Measurements from ENCODE around the gene FGF1.
A peak's percentile ranks its signal among the peaks of the same experiment; 100 is the strongest.

Gene FGF1

GRCh38 chr5:142640316-142641005, 45.4 kb downstream of the FGF1 start:
- no peak for DNase-seq

- DNase-seq = no peak
Observed at GRCh38 chr5:142639455-142639854, 46.4 kb downstream of the FGF1 start.

GRCh38 chr5:142637871-142638270, 48.0 kb downstream of the FGF1 start:
- DNase-seq = no peak

DNA sequence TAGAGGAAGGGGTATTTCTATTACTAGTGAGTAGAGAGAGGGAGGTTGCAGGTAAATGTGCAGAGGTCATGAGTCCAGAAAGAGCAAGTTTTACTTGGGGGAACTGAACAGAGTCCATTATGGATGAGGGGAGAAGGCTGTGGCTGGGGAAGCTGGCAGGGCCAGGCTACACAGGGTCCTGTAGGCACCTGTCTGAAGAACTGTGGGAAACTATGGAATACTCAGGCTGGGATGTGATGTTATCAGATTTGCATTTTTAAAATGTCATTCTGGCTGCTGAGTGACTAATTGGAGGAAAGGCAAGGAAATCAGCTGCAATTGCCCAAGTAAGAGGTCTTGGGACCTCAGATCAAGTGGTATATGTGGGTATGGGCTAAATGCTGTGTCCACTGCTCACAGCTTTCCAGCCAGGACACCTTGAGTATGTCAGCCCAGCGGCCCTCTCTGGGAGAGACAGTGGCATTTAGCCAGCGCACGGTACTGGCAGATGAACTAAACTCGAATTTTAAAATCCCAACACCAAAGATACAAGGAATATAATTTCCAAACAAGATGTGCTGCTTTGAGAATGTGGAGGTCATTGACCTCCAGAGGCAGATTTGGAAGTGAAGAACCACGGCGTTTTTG, 49.1 kb downstream of the FGF1 start:
- DNase-seq = no peak

- no peak for DNase-seq
Observed at GRCh38 chr5:142636093-142636492, 49.8 kb downstream of the FGF1 start.

DNA sequence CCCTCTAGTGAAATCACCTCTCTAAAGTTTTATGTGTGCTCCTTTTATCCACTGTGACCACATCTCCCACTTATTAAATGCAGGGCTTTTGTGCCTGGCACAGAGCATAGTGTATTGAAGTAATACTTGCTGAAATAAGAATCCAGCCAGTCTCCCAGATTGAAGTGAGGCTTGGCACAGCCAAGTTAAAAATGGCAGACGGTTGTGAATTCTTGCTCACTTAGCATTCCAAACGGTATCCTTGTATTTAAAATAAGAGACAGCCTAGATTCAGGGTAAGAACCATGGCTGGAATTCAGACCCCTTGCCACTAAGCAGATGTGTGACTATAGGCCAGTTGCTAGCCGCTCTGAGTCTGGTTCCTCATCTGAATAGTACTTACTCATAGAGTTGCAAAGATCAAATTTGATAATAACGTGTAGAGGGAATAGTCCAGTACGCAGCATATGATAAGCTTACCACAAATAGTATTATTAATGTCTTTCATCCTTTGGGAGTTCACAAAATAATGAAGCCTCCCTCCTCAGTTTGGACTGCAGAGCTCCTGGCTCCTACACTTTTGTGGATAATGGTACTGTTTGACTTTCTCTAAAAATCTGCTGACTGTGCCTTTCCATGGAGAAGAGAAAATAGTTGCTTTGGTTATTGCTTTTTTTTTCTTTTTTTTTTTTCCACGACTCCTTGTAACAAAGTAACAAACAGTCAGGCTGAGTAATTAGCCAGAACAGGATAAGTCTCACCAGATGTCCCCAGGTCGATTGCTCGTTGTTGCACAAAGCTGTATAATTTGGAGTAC, 51.5 kb downstream of the FGF1 start:
- DNase-seq = no peak

DNA sequence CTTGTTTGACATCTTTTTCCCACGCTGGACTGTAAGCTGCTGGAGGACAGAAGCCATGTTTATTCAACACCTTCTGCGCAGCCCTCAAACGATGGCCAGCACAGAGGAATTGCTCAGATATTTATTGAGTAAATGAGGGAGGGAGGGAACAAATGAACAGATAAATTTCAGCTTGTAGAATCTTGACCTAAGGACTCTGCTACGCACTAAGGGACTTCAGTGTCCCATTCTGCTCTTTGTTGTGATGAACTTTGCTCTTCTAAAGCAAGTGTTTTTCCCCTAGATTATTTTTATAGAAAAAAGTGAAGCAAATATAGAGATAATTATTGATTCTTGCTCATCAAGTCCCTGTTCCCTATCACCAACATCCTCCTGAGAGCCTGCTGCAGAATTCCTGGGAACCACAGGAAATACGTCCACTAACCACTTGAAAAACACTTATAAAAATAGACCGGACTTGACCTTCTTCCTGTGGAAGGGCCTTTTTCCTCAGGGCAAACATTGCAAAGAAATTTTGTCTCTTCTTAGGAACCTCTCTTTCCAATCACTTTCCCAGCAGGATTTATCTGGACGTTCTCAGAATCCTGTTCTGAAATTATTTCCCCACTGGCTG, 54.9 kb downstream of the FGF1 start:
- no peak for DNase-seq

- DNase-seq = no peak
Observed at GRCh38 chr5:142627383-142628217, 58.3 kb downstream of the FGF1 start.

DNA sequence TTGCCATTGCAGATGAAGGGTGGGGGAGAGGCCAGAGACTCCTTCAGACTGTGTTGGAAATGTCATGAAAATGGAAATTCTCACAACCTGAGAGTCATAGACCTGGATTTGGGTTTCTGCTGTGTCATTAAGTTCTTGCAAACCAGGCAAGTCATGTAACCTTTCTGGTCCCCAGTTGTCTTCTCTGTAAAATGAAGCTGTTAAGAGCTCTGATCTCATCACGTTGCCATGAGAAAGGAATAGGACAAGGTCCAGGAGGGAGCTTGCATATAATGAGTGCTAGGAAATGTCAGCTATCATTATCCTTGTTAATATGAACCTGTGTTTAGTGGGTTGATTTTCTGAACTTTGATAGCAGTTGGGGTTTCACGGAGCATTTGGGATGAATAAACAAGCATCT, 59.1 kb downstream of the FGF1 start:
- DNase-seq = no peak

GRCh38 chr5:142626099-142626498, 59.8 kb downstream of the FGF1 start:
- DNase-seq = no peak

DNA sequence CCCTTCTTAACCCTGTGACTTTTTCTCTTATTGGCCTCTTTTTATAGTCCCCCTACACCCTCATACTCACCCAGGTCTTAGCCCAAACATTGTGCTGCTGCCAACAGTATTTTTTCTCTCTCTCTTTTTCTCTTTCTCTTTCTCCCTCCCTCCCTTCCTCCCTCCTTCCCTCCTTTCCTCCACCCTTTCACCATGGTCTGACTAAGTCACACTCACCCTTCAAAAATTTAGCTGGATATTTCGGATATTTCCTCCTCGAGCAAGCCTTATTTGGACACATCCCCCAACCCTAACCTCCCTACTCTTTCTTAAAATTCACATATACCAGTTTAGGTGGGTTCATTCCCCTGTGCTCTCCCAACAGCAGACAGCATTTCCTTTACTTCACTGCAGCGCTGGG, 64.7 kb downstream of the FGF1 start:
- no peak for DNase-seq

- DNase-seq = no peak
Observed at GRCh38 chr5:142619815-142620214, 66.1 kb downstream of the FGF1 start.

DNA sequence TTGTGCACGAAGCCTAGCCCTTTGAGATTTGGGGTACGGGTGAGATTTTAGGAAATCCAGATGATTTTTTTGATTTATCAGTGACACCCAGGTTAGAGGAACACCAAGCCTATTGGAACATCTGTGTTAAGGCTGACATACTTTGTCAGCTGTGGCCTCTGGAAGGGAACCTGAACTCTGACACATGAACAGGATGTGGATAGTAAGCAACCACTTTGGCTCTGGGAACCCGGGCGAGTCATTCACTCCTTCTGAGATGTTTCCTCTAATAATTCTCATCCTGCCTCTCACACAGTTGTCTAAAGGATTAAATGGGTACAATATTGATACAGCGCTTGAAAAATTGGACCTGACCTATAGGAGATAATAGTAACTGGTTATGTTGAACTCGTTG, 67.8 kb downstream of the FGF1 start:
- no peak for DNase-seq

DNA sequence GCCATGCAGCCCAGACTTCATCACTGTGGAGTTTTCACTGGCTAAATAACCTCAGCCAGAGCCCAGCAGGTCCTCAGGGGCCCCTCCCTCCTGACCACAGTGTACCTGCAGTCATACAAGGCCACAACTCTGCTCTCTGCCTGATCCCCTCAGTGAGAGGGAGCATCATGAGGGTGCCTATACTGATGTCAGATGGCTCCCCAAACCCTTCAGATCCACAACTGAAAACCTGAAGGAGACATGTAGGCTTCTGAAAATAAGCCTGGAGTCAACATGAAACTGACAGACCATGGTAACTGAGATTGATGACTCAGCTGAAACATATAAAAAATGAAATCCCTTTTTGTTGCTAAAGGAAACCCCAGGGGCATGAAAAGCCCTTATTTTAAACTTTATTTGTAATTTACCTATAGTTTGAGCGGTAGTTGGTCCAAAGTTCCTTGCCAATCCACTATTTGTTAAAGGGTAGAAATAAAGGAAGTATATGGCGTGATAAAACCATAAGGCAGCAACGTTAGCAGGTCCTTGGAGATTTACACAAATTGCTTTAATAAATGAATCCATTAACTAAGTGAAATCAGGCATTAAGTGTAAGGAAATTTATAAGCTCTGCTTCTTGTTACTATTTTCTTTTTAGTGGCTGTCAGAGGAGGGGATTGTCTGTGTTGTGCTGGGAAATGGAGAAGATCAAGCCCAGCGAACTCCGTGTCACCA, 68.3 kb downstream of the FGF1 start:
- DNase-seq = no peak

- no peak for DNase-seq
Observed at GRCh38 chr5:142615948-142616347, 69.9 kb downstream of the FGF1 start.

GRCh38 chr5:142614054-142614453, 71.8 kb downstream of the FGF1 start:
- DNase-seq = no peak

DNA sequence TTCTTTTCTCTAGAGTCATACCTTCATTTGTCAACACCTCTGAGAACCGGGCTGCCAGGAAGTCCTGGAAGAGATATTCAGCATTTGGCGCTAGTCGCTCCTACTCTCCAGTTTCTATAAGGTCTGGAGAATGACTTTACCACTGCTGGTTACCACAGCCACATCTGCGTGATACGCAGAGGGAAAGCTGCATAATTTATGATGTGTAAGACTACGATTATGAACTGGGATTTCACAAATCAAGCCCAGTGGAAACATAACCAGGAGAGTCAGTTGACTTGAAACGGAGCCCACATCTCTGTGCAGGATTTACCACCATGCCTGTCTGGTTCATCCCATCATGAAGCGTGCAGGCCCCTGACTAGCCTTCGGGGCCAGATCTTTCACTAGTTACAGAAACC, 72.6 kb downstream of the FGF1 start:
- no peak for DNase-seq

DNA sequence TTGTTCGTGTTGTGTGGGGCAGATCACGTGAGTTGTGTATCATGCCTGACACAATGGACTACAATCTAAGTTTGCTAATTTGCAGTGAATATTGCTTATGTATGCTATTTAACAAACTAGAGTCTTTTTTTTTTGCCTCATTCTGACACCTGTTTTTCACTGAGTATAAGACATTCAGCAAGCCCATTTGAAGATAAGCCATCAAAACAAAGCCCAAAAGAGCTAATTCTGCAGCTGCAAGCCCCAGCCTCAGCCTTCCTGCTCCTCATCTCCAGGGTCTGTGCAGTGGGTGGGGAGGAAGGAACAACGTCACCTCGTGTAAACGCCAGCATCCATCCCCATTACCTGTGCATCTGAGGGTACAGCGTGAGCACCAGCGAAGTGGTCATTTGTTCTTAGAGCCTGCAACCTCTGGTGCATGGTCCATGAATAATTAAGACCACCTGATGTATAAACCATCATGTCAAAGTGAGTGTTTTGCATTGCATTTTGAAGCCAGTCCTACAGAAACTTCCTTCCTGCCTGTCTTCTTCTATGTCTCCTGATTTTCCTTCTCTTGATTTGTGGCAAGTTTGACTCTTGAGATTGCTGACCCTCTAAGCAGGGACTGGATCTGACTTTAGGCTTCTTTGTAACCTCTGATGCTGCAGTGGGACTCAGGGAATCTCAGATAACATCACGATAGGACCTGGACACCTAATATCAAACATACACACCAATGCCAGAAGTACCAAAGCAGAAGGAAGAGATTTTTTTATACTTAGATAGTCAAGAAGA, 73.2 kb downstream of the FGF1 start:
- DNase-seq = no peak

GRCh38 chr5:142611154-142611553, 74.7 kb downstream of the FGF1 start:
- DNase-seq = peak; percentile 2

GRCh38 chr5:142610176-142611001, 75.5 kb downstream of the FGF1 start:
- no peak for DNase-seq

All from KG1 (cell line).